Measurements from ENCODE around the gene WBP1L.

GRCh38 chr10:102859911-102860310 is 116.2 kb downstream of the WBP1L start:
- TF ChIP-seq CTCF (IDR thresholded peaks at IDR 0.05; ENCODE audit: insufficient read depth, low read length), result no peak
- no peak for TF ChIP-seq POLR2AphosphoS5 (IDR thresholded peaks at IDR 0.05; ENCODE audit: low read depth)
- no peak for TF ChIP-seq SPI1 (IDR thresholded peaks at IDR 0.05; ENCODE audit: borderline replicate concordance, low read depth)
- TF ChIP-seq, protein P1, sequence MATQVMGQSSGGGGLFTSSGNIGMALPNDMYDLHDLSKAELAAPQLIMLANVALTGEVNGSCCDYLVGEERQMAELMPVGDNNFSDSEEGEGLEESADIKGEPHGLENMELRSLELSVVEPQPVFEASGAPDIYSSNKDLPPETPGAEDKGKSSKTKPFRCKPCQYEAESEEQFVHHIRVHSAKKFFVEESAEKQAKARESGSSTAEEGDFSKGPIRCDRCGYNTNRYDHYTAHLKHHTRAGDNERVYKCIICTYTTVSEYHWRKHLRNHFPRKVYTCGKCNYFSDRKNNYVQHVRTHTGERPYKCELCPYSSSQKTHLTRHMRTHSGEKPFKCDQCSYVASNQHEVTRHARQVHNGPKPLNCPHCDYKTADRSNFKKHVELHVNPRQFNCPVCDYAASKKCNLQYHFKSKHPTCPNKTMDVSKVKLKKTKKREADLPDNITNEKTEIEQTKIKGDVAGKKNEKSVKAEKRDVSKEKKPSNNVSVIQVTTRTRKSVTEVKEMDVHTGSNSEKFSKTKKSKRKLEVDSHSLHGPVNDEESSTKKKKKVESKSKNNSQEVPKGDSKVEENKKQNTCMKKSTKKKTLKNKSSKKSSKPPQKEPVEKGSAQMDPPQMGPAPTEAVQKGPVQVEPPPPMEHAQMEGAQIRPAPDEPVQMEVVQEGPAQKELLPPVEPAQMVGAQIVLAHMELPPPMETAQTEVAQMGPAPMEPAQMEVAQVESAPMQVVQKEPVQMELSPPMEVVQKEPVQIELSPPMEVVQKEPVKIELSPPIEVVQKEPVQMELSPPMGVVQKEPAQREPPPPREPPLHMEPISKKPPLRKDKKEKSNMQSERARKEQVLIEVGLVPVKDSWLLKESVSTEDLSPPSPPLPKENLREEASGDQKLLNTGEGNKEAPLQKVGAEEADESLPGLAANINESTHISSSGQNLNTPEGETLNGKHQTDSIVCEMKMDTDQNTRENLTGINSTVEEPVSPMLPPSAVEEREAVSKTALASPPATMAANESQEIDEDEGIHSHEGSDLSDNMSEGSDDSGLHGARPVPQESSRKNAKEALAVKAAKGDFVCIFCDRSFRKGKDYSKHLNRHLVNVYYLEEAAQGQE (IDR thresholded peaks at IDR 0.05; ENCODE audit: insufficient replicate concordance, low read depth), result no peak

Data from HL-60 (cell line).